Measurements from ENCODE around the gene VSIG8. TPM values are rescaled to one million over a fixed set of nuclear protein-coding genes. Genes with fewer than 3 reads are reported as not detected.

The VSIG8 gene
- total RNA-seq, 2 experiments from 2014 or later: not detected

- TF ChIP-seq, protein P1, sequence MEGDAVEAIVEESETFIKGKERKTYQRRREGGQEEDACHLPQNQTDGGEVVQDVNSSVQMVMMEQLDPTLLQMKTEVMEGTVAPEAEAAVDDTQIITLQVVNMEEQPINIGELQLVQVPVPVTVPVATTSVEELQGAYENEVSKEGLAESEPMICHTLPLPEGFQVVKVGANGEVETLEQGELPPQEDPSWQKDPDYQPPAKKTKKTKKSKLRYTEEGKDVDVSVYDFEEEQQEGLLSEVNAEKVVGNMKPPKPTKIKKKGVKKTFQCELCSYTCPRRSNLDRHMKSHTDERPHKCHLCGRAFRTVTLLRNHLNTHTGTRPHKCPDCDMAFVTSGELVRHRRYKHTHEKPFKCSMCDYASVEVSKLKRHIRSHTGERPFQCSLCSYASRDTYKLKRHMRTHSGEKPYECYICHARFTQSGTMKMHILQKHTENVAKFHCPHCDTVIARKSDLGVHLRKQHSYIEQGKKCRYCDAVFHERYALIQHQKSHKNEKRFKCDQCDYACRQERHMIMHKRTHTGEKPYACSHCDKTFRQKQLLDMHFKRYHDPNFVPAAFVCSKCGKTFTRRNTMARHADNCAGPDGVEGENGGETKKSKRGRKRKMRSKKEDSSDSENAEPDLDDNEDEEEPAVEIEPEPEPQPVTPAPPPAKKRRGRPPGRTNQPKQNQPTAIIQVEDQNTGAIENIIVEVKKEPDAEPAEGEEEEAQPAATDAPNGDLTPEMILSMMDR (IDR thresholded peaks at IDR 0.05): no peak
- intact Hi-C loops (cut with DNase I, micrococcal nuclease): no loop called here
- DNase-seq: peak in 1 of 14 experiments; percentile 20
- ATAC-seq (ENCODE audit: poor library complexity): no peak
- H3K9me3 Mint-ChIP-seq: no peaks in the 10 kb centered on the region
- CTCF ChIA-PET: no interaction called here
- H3K4me1 Mint-ChIP-seq (ENCODE audit: low read depth): peaks cover 42% of the 10 kb centered on the region
- no peaks in the 10 kb centered on the region for H3K27me3 Mint-ChIP-seq
- no peak overlapping the region for H3K4me3 Mint-ChIP-seq
- H3K27ac ChIP-seq (ENCODE audit: low read depth in 1 of 2, low read length in 2 of 2): no peak overlapping the region
- POLR2A ChIA-PET: no interaction called here
- no peak overlapping the region for H3K27ac Mint-ChIP-seq
- H3K9me3 ChIP-seq (ENCODE audit: control insufficient read depth in 1 of 2, insufficient read depth in 1 of 2, low read length in 2 of 2): peaks cover 0 to 31% of the 10 kb centered on the region in 2 experiments
- H3K4me3 ChIP-seq (ENCODE audit: low read length): no peak overlapping the region
- peaks cover 37% of the 10 kb centered on the region for H3K4me1 ChIP-seq (ENCODE audit: insufficient read depth, low read length)
- H3K27me3 ChIP-seq (ENCODE audit: control insufficient read depth in 1 of 2, insufficient read depth in 2 of 2, low read length in 2 of 2): no peaks in the 10 kb centered on the region
- H3K36me3 ChIP-seq (ENCODE audit: insufficient read depth, low read length): no peaks in the 10 kb centered on the region
- no peaks in the 10 kb centered on the region for H3K36me3 Mint-ChIP-seq (ENCODE audit: low read depth)
Measured at GRCh38 chr1:159825564-159825963, 36.9 kb downstream of the VSIG8 start.

DNA sequence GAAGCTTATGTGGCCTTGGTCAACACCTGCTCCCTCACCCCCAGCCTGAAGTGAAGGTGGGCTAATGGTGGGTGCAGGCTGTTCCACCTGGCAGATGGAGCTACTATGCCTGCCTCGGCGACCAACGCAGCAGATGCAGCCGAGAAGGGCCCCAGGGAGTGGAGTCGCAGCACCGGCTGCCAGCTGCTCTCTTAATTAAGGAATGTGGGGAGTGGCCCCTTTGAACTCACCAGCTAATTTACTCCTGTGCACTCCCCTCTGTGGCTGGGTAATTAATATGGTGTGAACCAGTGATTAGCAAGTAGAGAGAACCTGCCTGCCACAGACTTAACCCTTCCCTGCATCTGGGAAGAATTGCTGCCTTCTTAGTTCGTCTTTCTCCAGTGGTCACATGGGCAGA lies 39.1 kb downstream of the VSIG8 start:
- POLR2A ChIA-PET: no interaction called here
- Histone ChIP-seq H3K27me3 (ENCODE audit: control insufficient read depth in 1 of 2, insufficient read depth in 2 of 2, low read length in 2 of 2) (no peaks in the 10 kb centered on the region), H3K4me1 (ENCODE audit: insufficient read depth, low read length) (peaks cover 35% of the 10 kb centered on the region), H3K27ac (ENCODE audit: low read depth in 1 of 2, low read length in 2 of 2) (no peak overlapping the region), H3K4me3 (ENCODE audit: low read length) (no peak overlapping the region), H3K36me3 (ENCODE audit: insufficient read depth, low read length) (no peaks in the 10 kb centered on the region), H3K9me3 (ENCODE audit: control insufficient read depth in 1 of 2, insufficient read depth in 1 of 2, low read length in 2 of 2) (peaks cover 0 to 20% of the 10 kb centered on the region in 2 experiments)
- no peak overlapping the region for H3K4me3 Mint-ChIP-seq
- no peak for DNase-seq
- intact Hi-C loops (cut with DNase I, micrococcal nuclease): no loop called here
- no peaks in the 10 kb centered on the region for H3K27me3 Mint-ChIP-seq
- ATAC-seq (ENCODE audit: poor library complexity): no peak
- H3K9me3 Mint-ChIP-seq: no peaks in the 10 kb centered on the region
- no peak overlapping the region for H3K27ac Mint-ChIP-seq
- TF ChIP-seq, protein P1 (IDR thresholded peaks at IDR 0.05): no peak
- H3K4me1 Mint-ChIP-seq (ENCODE audit: low read depth): peaks cover 34% of the 10 kb centered on the region
- no peaks in the 10 kb centered on the region for H3K36me3 Mint-ChIP-seq (ENCODE audit: low read depth)
- CTCF ChIA-PET: no interaction called here

- Mint-ChIP-seq H3K4me1 (ENCODE audit: low read depth) (peaks cover 14% of the 10 kb centered on the region), H3K27ac (no peak overlapping the region), H3K27me3 (no peaks in the 10 kb centered on the region), H3K9me3 (no peaks in the 10 kb centered on the region), H3K36me3 (ENCODE audit: low read depth) (no peaks in the 10 kb centered on the region), H3K4me3 (no peak overlapping the region)
- H3K4me3 ChIP-seq (ENCODE audit: low read length): no peak overlapping the region
- peak in 2 of 14 experiments; percentile 14 to 48 for DNase-seq
- intact Hi-C loops (cut with DNase I, micrococcal nuclease): no loop called here
- no peaks in the 10 kb centered on the region for H3K36me3 ChIP-seq (ENCODE audit: insufficient read depth, low read length)
- TF ChIP-seq, protein P1 (IDR thresholded peaks at IDR 0.05): peak; percentile 59
- ATAC-seq (ENCODE audit: poor library complexity): no peak
- peaks cover 14% of the 10 kb centered on the region for H3K4me1 ChIP-seq (ENCODE audit: insufficient read depth, low read length)
- no peaks in the 10 kb centered on the region for H3K9me3 ChIP-seq (ENCODE audit: control insufficient read depth in 1 of 2, insufficient read depth in 1 of 2, low read length in 2 of 2)
- H3K27me3 ChIP-seq (ENCODE audit: control insufficient read depth in 1 of 2, insufficient read depth in 2 of 2, low read length in 2 of 2): no peaks in the 10 kb centered on the region
- ChIA-PET POLR2A (no interaction called here), CTCF (no interaction called here)
- H3K27ac ChIP-seq (ENCODE audit: low read depth in 1 of 2, low read length in 2 of 2): no peak overlapping the region
Measured at GRCh38 chr1:159821171-159821867, 41.1 kb downstream of the VSIG8 start.

Data from CD4-positive, alpha-beta T cell (primary cell).